Common myeloid progenitor, CD34-positive (primary cell): ENCODE measurements around the gene QRSL1.

Experiments
- CTCF ChIA-PET: fragments of 350-600 bp; sonication (Branson Sonifier 250); formaldehyde crosslinking; loops from one replicate; lab custom pipeline; 2021; ENCODE audit warnings: antibody characterized with exemption; lab: Charles Lee
- POLR2A ChIA-PET: fragments of 350-600 bp; sonication (Branson Sonifier 250); formaldehyde crosslinking; loops from one replicate; lab custom pipeline; 2021; ENCODE audit warnings: antibody characterized with exemption; lab: Charles Lee
- DNase-seq, 3 donors: peaks; one replicate each; pipeline versions ENCODE4 v3.0.0 to v3.0.0-alpha.2; 2013
- H3K27ac ChIP-seq, 2 experiments: 1 replicate in 1 of 2; 2 replicates in 1 of 2; pipeline ENCODE4 v1.7.0; 2013; ENCODE audit warnings: inconsistent platforms in 2 of 2, low read length in 2 of 2, mild to moderate bottlenecking in 2 of 2, low read depth in 1 of 2, moderate library complexity in 1 of 2; ENCODE audit not compliant: severe bottlenecking in 2 of 2, insufficient read depth in 1 of 2, poor library complexity in 1 of 2
- H3K27me3 ChIP-seq, 5 experiments: replicated peaks in 2 of 5; 1 replicate in 3 of 5; 2 replicates in 2 of 5; pipeline versions ENCODE4 v1.6.1 to v1.7.0; 2013; ENCODE audit warnings: low read length in 4 of 5, mild to moderate bottlenecking in 2 of 5, moderate library complexity in 2 of 5, inconsistent platforms in 1 of 5; ENCODE audit not compliant: insufficient read depth in 5 of 5, control insufficient read depth in 4 of 5
- H3K36me3 ChIP-seq, 4 experiments: 1 replicate in 2 of 4; 2 replicates in 2 of 4; pipeline versions ENCODE4 v1.6.1 to v1.7.0; 2013; ENCODE audit warnings: low read length in 3 of 4, control low read depth in 1 of 4, mild to moderate bottlenecking in 1 of 4; ENCODE audit not compliant: control insufficient read depth in 4 of 4, insufficient read depth in 4 of 4
- H3K4me1 ChIP-seq, 4 experiments: 1 replicate in 3 of 4; 2 replicates in 1 of 4; pipeline versions ENCODE4 v1.6.1 to v1.7.1; 2013; ENCODE audit warnings: low read length in 3 of 4, mild to moderate bottlenecking in 3 of 4, control low read depth in 1 of 4, inconsistent platforms in 1 of 4, moderate library complexity in 1 of 4; ENCODE audit not compliant: control insufficient read depth in 4 of 4, insufficient read depth in 4 of 4; ENCODE audit errors: control extremely low read depth in 1 of 4
- H3K4me3 ChIP-seq, 7 experiments: 1 replicate in 4 of 7; 2 replicates in 3 of 7; pipeline versions ENCODE4 v1.5.1 to v1.7.0; 2013; ENCODE audit warnings: mild to moderate bottlenecking in 7 of 7, low read length in 6 of 7, moderate library complexity in 6 of 7, inconsistent platforms in 2 of 7, low read depth in 2 of 7, control low read depth in 1 of 7; ENCODE audit not compliant: insufficient read depth in 4 of 7, control insufficient read depth in 1 of 7; ENCODE audit errors: extremely low read depth in 1 of 7
- H3K9me3 ChIP-seq, 5 experiments: 1 replicate in 4 of 5; 2 replicates in 1 of 5; pipeline versions ENCODE4 v1.6.1 to v1.7.1; 2013; ENCODE audit warnings: low read length in 4 of 5, mild to moderate bottlenecking in 2 of 5, inconsistent platforms in 1 of 5, low read depth in 1 of 5, moderate library complexity in 1 of 5; ENCODE audit not compliant: control insufficient read depth in 4 of 5, insufficient read depth in 2 of 5; ENCODE audit errors: control extremely low read depth in 1 of 5
- WGBS: methylation state at CpG from one replicate; pipeline ENCODE4 v1.1.5; 2013; ENCODE audit not compliant: insufficient coverage; 5-methylcytosine and 5-hydroxymethylcytosine counted together

The QRSL1 gene

GRCh38 chr6:106600329-106600728 is 29.0 kb upstream of the QRSL1 start:
- CTCF ChIA-PET, result no interaction called here
- WGBS, result 100% methylated on average over 1 of the region's 2 CpGs
- POLR2A ChIA-PET, result no interaction called here
- DNase-seq, result no peak
- Histone ChIP-seq H3K36me3 (peaks cover 0 to 11% (median 5%) of the 10 kb centered on the region in 4 experiments), H3K4me3 (no peak overlapping the region), H3K27ac (no peak overlapping the region), H3K4me1 (no peaks in the 10 kb centered on the region), H3K9me3 (no peaks in the 10 kb centered on the region), H3K27me3 (no peaks in the 10 kb centered on the region)

- Histone ChIP-seq H3K4me3 (no peak overlapping the region), H3K36me3 (peaks cover 4 to 7% (median 5%) of the 10 kb centered on the region in 4 experiments), H3K9me3 (no peaks in the 10 kb centered on the region), H3K27ac (no peak overlapping the region), H3K27me3 (no peaks in the 10 kb centered on the region), H3K4me1 (no peaks in the 10 kb centered on the region)
- no CpG with 5 or more reads among the region's 2 CpGs for WGBS
- DNase-seq, result peak; percentile 72 to 82 (median 79)
- ChIA-PET POLR2A (interaction anchor here (0.6 kb wide), 1 partner anchor 378 kb away, joined by 3 read pairs; no protein-coding TSS in a partner anchor), CTCF (interaction anchor here (0.8 to 1.4 kb wide), 6 partner anchors 16 to 382 kb away, joined by 3 to 7 read pairs (median 3); no protein-coding TSS in a partner anchor)
These were observed 21.2 kb upstream of the QRSL1 start for GRCh38 chr6:106608080-106608668.

GRCh38 chr6:106609699-106610098 is 19.7 kb upstream of the QRSL1 start:
- Histone ChIP-seq H3K9me3 (no peaks in the 10 kb centered on the region), H3K4me1 (peaks cover 0 to 5% (median 2%) of the 10 kb centered on the region in 4 experiments), H3K27ac (no peak overlapping the region), H3K4me3 (no peak overlapping the region), H3K27me3 (no peaks in the 10 kb centered on the region), H3K36me3 (peaks cover under 1 to 6% (median 4%) of the 10 kb centered on the region in 4 experiments)
- POLR2A ChIA-PET, result interaction anchor here (0.8 kb wide), 1 partner anchor 382 kb away, joined by 6 read pairs; no protein-coding TSS in a partner anchor
- DNase-seq, result peak; percentile 35 to 60 (median 59)
- 77% methylated on average over 6 of the region's 6 CpGs for WGBS
- CTCF ChIA-PET, result interaction anchor here (0.7 to 1.3 kb wide), 7 partner anchors 8 to 370 kb away, joined by 3 to 7 read pairs (median 4); no protein-coding TSS in a partner anchor

GRCh38 chr6:106611030-106611429 is 18.3 kb upstream of the QRSL1 start:
- peaks cover 0 to 5% (median 2%) of the 10 kb centered on the region in 4 experiments for H3K4me1 ChIP-seq
- CTCF ChIA-PET, result interaction anchor here (1.2 kb wide), 2 partner anchors 9 to 368 kb away, joined by 3 read pairs; no protein-coding TSS in a partner anchor

GRCh38 chr6:106612671-106613416 is 16.5 kb upstream of the QRSL1 start:
- Histone ChIP-seq H3K27me3 (no peaks in the 10 kb centered on the region), H3K9me3 (no peaks in the 10 kb centered on the region), H3K4me1 (peaks cover 0 to 16% (median 2%) of the 10 kb centered on the region in 4 experiments), H3K36me3 (peaks cover 0 to 5% (median 2%) of the 10 kb centered on the region in 4 experiments), H3K27ac (no peak overlapping the region), H3K4me3 (no peak overlapping the region)
- 95% methylated on average over 3 of the region's 9 CpGs for WGBS
- DNase-seq, result no peak
- ChIA-PET CTCF (no interaction called here), POLR2A (no interaction called here)

More at GRCh38 chr6:106611030-106611429, 18.3 kb upstream of the QRSL1 start:
- Histone ChIP-seq H3K4me3 (no peak overlapping the region), H3K27me3 (no peaks in the 10 kb centered on the region), H3K36me3 (peaks cover 0 to 5% (median 2%) of the 10 kb centered on the region in 4 experiments), H3K27ac (no peak overlapping the region), H3K9me3 (no peaks in the 10 kb centered on the region)
- 100% methylated on average over 2 of the region's 2 CpGs for WGBS
- POLR2A ChIA-PET, result no interaction called here
- no peak for DNase-seq

GRCh38 chr6:106613590-106613989 is 15.8 kb upstream of the QRSL1 start:
- H3K9me3 ChIP-seq, result no peaks in the 10 kb centered on the region
- no peak for DNase-seq
- no peaks in the 10 kb centered on the region for H3K27me3 ChIP-seq
- ChIA-PET POLR2A (no interaction called here), CTCF (no interaction called here)
- H3K4me1 ChIP-seq, result peaks cover 0 to 16% (median 2%) of the 10 kb centered on the region in 4 experiments
- H3K4me3 ChIP-seq, result no peak overlapping the region
- H3K36me3 ChIP-seq, result peaks cover 0 to 7% (median 4%) of the 10 kb centered on the region in 4 experiments
- no CpG with 5 or more reads among the region's 1 CpG for WGBS
- no peak overlapping the region for H3K27ac ChIP-seq
